HG02852 (cell line): ENCODE measurements around the gene RASAL1.
A peak's percentile ranks its signal among the peaks of the same experiment; 100 is the strongest.

Experiments
- ATAC-seq: cut with Tn5 transposase; IDR thresholded peaks from one replicate; pipeline ENCODE4 v1.9.1; 2021; ENCODE audit warnings: mild to moderate bottlenecking, moderate library complexity; ENCODE audit not compliant: unreplicated experiment

The RASAL1 gene

DNA sequence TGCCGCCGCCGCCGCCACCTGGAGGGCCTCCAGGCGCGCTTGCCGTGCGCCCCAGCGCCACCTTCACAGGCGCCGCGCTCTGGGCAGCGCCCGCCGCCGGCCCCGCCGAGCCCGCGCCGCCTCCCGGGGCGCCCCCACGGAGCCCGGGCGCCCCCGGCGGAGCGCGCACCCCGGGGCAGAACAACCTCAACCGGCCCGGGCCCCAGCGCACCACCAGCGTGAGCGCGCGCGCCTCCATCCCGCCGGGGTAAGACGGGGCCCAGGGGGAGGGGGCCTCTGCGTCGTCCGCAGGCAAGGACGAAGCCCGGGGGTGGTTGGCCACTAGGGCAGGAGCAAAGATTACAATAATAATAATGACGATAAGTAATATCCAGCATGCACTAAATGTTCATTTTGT lies 57.7 kb downstream of the RASAL1 start:
- no peak for ATAC-seq

DNA sequence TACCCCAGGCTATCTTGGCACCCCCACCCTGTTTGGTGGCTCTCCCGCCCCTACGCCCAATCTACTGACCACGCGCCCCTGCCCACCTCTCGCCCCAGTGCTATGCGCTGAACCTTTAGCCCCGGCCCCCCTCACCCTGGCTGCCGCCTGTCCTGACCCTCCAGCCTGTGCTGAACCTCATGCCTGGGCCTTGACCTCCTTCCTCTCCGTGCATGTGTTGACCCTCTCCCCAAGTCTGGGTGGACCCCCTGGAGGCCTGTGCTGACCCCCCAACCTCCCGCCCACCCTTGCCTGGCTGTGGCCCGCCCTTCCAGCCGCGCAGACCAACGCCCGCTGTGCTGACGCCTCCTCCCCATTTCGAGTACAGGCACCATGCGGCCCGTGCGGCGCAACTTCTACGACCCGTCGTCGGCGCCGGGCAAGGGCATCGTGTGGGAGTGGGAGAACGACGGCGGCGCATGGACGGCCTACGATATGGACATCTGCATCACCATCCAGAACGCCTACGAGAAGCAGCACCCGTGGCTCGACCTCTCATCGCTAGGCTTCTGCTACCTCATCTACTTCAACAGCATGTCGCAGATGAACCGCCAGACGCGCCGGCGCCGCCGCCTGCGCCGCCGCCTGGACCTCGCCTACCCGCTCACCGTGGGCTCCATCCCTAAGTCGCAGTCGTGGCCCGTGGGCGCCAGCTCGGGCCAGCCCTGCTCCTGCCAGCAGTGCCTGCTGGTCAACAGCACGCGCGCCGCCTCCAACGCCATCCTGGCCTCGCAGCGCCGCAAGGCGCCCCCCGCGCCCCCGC lies 58.3 kb downstream of the RASAL1 start:
- ATAC-seq: no peak

DNA sequence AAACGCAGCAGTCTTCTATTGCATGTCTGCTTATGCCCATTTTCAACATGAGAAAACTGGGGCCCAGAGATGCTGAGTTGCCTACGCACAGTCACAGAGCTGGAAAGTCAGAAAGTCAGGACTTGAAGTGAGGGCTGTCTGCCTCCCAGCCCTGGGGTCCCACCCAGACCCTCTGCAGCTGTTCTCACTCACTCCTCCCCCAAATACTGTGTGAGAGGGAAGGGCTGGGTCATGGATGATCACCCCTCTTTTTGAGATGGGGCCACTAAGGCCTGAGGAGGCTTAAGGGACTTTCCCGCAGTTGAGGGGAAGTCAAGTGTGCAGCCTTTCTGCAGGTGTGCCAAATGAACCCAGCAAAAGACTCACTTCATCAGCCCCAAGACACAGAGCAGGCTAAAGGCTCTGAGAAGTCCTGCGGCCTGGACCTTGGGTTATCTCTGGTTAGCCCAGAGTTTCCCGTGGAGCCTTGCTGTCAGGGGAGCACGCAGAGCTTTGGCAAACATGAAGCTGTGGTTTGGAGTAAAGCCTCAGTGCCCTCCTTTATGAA lies 60.4 kb downstream of the RASAL1 start:
- ATAC-seq: peak; percentile 89

DNA sequence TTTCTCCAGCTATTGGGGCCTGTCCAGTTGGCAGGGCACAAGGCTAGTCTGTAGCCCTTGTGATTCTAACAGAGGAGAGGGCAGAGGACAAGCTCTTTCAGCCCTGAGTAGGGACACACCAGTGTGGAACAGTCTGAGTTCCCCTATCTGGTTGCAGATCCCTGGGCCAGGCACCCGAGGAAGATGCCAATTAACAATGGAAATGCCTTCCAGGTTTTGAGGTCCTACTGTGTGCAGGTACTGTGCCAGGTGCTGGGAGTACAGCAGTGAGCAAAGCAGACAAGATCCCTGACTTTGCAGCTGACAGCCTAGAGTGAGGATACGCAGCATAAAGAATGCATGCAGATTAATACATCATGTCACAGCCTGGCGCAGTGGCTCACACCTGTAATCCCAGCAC lies 62.0 kb downstream of the RASAL1 start:
- no peak for ATAC-seq

DNA sequence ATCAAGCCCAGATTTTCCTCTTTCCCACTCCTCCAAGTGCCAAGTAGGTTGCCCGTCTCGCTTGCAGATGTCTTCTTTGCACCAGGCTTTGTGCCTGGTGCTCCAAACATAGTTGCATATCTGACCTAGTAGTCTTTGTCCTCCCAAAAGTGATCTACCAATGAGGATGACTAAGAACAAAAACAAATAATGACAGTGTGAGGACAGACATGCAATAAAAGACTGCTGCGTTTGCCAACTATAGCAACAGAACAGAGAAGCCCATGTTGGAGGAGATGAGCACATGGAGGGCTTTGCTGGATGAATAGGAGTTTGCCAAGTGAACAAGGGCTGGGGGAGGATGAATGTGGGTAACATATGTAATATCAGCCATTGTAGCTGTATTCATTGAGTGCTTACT lies 63.4 kb downstream of the RASAL1 start:
- ATAC-seq: no peak

DNA sequence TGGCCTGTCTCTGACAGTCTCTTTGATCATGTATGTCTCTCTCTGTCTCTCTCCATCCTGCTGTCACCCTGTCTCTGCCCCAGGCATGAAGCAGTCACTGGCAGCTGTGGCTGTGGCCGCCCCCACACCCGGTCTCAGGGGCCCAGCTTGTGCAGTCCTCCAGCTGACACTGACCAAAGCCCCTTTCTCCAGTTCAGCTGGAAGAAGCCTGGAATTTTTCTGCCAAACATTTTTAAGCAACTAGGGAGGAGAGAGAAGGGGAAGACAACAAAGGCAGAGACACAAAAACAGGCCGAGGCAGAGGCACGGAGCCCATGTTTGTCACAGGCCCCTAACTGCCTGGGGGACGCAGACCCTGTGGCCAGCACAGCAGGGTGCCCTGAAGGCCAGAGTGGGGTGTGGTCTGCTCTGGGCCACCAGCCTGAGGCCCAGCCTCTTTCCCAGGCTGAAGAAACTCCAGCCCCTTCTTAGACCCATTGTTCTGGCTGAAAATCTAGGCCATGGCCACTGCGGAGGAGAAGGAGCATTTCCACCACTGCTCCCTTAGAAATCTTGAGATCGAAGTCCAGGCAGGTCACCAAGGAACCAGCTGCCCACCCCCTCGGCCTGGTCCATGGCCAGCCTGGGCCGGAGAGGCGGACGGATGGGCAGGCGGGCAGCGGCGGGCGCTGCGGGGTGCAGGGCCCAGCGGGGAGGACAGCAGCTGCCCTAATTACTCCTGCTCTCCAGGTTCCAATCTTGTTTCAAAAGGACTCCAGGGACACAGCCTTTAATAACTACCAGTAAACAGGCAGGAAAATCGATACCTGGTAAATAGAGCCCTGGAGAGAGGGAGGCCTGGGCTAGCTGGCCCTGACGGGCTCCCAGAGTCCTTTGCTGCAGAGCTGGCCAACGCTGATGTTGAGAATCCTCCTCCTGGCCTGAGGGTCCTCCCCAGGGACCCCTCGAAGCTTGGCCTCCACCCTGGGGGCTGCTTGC lies 64.1 kb downstream of the RASAL1 start:
- ATAC-seq: no peak

DNA sequence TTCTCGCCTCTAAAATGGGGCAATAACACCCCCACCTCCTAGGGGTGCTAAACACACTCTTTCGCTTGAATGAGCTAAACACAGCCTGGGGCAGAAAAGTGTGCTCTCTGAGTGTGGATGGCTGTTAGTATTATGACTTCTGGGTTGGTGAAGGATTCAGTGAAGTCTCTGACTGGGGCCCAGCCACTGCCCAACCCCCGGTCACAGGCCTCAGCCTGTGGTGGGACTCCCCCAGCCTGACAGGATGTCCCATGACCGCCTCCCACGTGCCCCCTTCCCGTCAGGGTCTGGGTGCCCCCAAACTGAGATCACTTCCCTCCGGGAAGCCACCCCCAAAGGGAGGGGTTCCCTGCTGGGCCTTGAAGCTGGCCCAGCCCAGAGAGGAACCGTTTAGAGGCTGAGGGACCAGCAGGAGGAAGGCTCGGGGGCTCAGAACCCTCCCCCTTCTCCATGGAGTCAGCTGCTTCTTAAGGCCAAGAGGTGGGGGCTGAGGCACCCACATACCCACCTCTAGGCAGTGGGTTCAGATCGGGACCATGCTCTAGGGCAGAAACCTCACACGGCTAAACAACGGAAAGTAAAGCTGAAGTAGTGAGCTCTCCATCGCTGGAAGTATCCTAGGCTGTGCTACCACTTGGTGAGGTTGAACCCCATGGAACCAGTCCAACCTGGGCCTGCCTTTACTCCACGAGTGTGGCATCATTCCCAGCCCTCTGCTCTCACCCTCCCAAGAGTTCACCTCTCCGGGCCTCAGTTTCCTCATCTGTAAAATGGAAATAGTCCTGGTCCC lies 65.2 kb downstream of the RASAL1 start:
- no peak for ATAC-seq

DNA sequence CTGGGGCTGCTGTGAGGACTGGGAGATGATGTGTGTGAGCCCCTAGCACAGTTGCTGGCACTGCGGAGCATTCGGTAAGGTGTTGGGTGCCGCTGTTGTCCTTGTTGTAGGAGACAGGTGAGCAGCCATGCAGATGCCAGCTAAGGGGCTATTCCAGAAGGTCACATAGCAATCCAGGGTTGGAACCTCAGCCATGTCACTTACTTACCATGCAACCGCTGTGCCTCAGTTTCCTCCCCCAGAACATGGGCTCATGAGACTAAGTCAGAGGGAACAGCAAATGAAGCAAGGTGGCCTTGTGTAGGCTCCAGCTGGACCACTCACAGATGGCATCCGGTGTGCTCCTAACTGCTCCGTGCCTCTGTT lies 65.8 kb downstream of the RASAL1 start:
- no peak for ATAC-seq

DNA sequence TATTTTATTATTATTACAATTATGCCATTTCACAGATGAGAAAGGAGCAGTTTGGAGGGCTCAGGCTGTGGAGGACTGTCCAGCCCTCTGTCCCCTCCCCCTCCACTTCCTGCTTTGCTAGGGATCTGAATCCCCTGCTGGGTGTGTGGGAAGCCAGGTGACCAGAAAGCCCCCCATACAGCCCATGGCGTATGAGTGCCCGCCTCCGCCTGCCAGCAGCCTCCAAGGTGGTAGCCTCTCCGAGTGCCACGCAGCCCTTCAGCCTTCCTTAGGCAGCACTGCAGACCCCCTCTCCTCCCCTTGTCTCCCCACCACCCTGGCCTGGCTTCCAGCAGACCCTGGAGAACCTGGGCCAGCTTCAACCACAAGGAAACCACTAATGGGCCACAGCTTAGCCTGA lies 66.4 kb downstream of the RASAL1 start:
- ATAC-seq: no peak

DNA sequence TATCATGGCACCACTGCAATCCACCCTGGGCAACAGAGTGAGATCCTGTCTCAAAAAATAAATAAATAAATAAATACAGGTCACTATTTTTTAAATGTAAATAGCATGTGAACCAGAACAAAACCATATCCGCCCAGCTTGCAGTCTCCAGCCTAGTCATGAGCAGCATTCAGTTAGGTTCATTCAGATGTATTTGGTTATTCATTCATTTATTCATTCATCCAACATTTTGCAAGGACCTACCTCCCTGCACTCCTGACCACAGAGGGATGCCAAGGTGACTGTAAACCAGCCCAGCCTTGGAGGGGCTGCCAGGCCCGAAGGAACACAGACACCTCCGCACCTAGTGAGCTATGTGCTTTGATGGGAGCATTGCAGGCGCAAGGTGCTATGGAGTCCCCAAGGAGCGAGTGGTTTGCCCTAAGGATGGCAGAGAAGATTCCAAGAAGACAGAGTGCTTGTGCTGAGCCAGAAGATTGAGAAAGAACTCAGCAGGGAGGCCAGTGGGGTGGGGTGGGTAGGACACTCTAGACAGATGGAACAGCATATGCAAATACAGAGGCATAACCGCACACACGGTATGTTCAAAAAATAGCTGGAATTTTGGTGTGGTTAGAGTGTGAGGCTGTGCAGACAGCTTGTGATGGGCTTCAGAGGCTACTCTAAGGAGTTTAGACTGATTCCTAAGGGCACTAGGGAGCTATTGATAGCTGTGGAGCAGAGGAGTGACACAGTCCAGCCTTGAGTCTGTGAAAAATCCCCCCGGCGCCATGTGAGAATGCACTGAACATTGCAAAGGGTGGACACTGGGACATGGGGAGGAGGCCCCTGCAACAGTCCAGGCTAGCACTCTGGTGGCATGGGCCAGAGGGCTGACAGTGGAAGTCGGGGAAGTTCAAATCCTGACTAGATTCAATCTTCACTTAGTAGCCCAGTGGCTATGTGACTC lies 67.3 kb downstream of the RASAL1 start:
- ATAC-seq: no peak

DNA sequence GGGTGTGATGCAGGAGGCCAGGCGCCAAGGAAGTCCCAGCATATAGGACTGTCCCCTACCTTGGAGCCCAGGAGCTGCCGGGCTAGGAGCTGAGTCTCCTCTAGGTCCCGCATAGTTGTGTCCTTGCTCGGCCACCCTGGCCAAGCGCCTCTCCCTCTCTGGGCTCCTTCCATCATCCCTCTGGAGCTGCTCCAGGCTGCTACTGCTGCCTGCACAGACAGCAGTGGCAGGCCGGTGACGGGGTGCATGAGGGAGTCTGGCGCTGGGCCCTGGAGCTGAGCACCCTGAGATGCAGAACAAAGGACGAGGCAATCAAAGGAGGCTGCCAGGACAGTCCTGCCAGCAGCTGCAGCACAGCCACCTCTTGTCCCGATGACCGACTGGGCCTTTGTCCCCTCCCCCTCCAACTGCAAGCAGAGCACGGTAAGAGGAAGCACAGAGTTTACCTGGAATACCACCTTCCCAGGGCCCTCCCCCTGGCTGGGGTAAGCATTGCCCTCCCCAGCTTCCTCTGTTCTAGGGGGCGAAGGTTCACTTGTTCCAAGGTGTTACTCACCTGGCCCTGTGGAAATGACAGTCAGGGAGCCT lies 68.7 kb downstream of the RASAL1 start:
- no peak for ATAC-seq

DNA sequence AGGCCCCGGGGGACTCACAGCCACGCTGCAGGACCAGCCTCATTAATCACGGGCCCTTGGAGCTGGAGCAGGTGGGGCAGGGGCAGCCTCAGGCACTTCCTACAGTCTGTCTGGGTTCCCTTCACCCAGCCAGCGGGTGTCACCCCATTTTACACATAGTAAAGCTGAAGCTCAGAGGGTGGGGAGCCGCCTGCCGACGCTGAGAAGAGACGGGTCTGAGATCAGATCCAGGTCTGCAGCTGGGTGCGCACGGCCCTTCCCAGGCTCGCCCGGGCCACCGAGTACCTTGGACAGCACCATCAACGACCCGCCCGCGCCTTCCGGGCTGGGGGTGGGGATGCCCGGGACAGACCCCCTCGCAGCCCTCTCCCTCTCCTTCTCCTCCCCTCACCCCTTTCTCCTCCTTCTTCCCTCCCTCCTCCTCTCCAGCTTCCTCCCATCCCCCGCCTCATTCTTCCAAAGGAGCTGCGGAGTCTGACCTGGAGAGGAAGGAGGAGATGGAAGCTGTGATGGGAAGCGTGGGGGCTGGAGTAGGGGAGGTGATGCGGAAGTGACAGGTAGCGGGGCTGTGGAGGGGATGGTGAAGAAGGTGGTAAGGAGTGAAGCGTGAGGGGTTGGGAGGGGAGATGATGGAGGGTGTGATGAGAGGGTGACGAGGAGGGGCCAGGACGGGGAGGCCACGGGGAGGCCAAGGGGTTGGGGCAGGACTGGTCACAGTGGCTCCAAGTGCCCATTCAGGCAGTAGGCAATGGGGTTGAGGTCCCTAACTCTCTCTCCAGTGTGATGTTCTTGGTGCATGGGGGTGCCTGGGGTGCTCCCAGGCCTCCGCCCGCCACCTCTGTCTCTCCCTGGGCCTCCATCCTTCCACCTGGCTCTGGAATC lies 70.2 kb downstream of the RASAL1 start:
- ATAC-seq: no peak

DNA sequence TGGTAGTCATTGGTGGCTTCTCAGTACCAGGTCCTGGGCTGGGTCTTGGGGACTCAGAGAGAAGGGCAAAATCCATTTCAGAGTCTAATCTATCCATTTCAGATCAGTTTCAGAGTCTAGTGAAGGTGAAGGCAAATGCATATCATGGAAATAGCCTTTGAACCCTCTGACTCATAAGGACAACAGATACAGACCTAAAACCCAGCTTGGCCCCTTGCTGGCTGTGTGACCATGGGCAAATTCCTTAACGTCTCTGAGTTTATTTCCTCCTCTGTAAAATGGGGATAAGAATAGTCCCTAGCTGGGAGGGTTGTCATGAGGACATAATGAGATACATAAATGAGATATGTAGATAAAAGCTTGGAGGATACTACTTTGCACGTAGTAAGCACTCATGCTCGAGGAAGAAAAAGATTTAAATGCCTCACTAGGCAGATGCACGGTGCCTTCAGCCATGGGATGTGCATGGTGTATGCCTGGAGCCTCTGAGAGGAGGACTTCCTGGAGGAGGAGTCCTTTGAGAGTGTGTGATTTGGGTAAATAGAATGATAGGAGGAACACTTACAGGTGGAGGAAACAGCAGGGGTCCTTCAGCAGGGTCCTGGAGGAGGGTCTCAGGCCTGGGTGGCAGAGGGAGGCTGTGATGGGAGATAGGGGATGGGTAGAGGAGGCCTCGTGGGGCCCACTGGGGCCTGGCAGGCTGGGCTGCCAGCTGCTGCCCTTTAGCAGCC lies 71.0 kb downstream of the RASAL1 start:
- ATAC-seq: no peak

DNA sequence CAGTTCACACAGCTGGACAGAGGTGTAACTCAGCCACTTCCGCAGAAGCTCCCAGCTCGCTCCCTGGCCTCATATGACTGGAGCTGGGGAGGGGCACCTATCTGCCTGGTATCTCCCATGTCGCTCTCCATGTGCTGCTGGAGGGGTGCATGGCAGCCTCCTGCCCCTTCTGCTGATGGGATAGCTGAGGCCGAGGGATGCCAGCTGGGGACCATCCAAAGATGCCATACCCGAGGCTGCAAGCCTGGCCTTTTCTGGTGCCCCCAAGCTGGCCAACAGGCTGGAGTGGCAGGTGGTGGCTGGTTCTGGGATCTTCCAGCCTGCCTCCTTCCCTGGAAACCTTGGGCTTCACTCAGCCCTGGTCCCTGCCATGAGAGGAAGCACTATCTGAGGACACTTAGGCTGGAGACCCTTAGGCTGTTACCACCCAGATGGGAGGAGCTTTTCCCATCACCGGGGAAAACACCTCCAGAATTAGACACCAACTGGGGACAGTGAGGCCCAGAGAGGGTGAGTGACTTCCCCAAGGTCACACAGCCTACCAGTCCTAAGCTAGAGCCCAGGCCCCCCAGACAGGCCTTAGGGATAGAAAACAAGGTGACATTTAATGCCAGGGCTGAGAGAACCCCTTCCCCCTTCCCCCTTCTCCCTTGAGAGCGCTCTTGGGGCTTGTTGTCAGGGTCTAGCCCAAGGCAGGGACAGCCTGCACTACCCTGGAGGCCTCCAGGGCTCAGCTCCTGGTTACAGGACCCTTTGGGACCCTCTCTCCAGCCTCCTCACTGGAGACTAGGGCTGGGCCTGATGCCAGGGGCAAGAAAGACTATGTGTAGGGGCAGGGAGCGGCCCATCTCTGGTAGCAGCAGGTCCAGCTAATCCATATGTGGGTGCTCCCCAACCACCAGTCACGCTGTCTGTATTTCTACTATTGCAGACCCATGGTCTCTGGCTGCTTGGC lies 71.9 kb downstream of the RASAL1 start:
- no peak for ATAC-seq

DNA sequence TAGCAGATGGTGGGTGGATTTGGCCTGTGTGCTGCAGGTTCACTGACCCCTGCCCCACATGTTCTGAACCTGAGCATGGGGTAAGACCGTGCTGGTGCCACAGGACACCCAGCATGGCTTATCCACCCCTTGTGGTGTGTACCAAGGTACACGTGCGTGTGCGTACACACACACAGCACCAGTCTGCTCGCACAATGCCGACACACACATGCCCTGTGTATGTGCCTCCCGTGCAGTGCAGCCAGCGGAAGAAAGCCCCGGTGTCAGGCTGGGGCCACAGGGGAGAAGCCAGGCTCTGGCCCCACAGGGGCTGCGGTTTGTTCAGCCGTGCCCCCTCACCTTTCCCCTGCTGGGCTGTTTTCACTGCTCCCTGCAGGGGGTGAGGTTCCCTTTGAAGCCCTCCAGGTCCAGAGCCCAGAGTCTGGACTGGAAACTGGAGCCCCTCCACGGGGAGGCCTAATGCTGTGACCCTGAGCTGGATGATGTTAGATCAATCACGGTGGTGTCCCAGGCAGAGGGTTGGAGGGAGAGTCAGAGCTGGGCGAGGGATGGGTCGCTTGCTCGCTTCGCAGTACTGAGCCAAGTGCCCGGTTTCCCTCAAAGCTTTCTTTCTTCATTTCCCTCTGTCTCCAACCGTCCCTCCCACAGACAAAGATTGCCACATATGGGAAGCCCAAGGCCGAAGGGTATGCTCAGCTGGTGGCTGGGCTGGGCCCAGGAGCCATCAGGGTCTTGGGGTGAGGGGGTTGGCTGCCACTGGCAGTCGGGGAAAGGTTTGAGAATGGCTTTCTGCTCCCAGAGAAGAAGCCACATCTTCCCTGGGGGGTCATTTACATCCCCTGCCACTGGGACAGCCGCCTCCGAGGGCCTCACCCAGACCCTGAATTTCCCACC lies 72.8 kb downstream of the RASAL1 start:
- ATAC-seq: no peak
